ENCODE data around the gene AQP6.
"Not testable (repeated sequence)": the region's sequence is repeated elsewhere in the genome, so short reads cannot be mapped to it uniquely, and the experiment has no call there.

Gene AQP6

GRCh38 chr12:49983892-49984291, 11.1 kb downstream of the AQP6 start:
- no peak for TF ChIP-seq CTCF (IDR thresholded peaks at IDR 0.05; ENCODE audit: insufficient read depth, low read depth, low read length, missing control alignments)
- DNase-seq (ENCODE audit: low read depth): peak; percentile 68
- no peak overlapping the region for H3K4me3 ChIP-seq (ENCODE audit: low read length)

- H3K4me3 ChIP-seq (ENCODE audit: low read length): no peak overlapping the region
- DNase-seq (ENCODE audit: low read depth): no peak
- TF ChIP-seq CTCF (IDR thresholded peaks at IDR 0.05; ENCODE audit: insufficient read depth, low read depth, low read length, missing control alignments): no peak
Observed at GRCh38 chr12:49984476-49985359, 12.0 kb downstream of the AQP6 start.

- DNase-seq (ENCODE audit: low read depth): peak; percentile 21
- TF ChIP-seq CTCF (IDR thresholded peaks at IDR 0.05; ENCODE audit: insufficient read depth, low read depth, low read length, missing control alignments): no peak
- no peak overlapping the region for H3K4me3 ChIP-seq (ENCODE audit: low read length)
Observed at GRCh38 chr12:49985981-49986380, 13.2 kb downstream of the AQP6 start.

- H3K4me3 ChIP-seq (ENCODE audit: low read length); DNase-seq (ENCODE audit: low read depth): not testable (repeated sequence)
Observed at GRCh38 chr12:49986476-49986875, 13.7 kb downstream of the AQP6 start.

GRCh38 chr12:49987625-49988303, 15.0 kb downstream of the AQP6 start:
- DNase-seq (ENCODE audit: low read depth): no peak
- no peak for TF ChIP-seq CTCF (IDR thresholded peaks at IDR 0.05; ENCODE audit: insufficient read depth, low read depth, low read length, missing control alignments)
- H3K4me3 ChIP-seq (ENCODE audit: low read length): no peak overlapping the region

- not testable (repeated sequence) for H3K4me3 ChIP-seq (ENCODE audit: low read length); DNase-seq (ENCODE audit: low read depth)
Observed at GRCh38 chr12:49989400-49989799, 16.7 kb downstream of the AQP6 start.

- TF ChIP-seq CTCF (IDR thresholded peaks at IDR 0.05; ENCODE audit: insufficient read depth, low read depth, low read length, missing control alignments): no peak
Observed at GRCh38 chr12:49990273-49990672, 17.5 kb downstream of the AQP6 start.

GRCh38 chr12:49998453-49998852, 25.7 kb downstream of the AQP6 start:
- no peak for DNase-seq (ENCODE audit: low read depth)
- no peak for TF ChIP-seq CTCF (IDR thresholded peaks at IDR 0.05; ENCODE audit: insufficient read depth, low read depth, low read length, missing control alignments)
- no peak overlapping the region for H3K4me3 ChIP-seq (ENCODE audit: low read length)

More at GRCh38 chr12:49990273-49990672, 17.5 kb downstream of the AQP6 start:
- H3K4me3 ChIP-seq (ENCODE audit: low read length): no peak overlapping the region
- DNase-seq (ENCODE audit: low read depth): peak; percentile 52

Measured in epithelial cell of esophagus (primary cell).